ENCODE data around the gene ELN. TPM values are rescaled to one million over a fixed set of nuclear protein-coding genes. Genes with fewer than 3 reads are reported as not detected.

Gene ELN
- polyA plus RNA-seq, 1 experiment, result 2.1 TPM

DNA sequence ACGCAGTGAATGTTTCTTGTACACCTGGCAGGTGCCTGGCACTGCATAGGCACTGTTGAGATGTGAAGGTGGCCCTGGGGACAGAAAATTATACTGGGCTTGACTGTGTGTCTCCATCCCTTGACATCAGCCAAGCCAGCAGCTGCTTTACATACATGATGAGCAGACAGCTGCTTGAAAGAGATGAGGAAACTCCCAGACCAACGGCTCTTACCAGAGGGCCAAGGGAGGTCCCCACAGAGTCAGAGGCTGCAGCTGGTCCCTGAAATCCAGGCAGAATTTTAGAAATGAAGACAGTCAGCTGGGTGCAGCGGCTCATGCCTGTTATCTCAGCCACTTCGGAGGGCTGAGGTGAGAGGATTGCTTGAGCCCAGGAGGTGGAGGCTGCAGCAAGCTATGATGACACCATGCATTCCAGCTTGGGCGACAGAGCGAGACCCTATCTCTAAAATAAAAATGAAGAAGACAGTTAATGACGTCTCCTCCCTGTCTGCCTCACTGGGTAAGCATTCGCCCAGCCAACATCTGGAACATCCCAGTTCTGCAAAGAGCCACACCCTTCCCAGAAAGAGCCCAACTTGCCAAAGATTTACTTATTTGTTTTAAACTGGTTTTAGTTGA, 73.2 kb downstream of the ELN start:
- H3K4me3 ChIP-seq (ENCODE audit: low read depth, low read length), result no peak overlapping the region
- TF ChIP-seq, protein P1, sequence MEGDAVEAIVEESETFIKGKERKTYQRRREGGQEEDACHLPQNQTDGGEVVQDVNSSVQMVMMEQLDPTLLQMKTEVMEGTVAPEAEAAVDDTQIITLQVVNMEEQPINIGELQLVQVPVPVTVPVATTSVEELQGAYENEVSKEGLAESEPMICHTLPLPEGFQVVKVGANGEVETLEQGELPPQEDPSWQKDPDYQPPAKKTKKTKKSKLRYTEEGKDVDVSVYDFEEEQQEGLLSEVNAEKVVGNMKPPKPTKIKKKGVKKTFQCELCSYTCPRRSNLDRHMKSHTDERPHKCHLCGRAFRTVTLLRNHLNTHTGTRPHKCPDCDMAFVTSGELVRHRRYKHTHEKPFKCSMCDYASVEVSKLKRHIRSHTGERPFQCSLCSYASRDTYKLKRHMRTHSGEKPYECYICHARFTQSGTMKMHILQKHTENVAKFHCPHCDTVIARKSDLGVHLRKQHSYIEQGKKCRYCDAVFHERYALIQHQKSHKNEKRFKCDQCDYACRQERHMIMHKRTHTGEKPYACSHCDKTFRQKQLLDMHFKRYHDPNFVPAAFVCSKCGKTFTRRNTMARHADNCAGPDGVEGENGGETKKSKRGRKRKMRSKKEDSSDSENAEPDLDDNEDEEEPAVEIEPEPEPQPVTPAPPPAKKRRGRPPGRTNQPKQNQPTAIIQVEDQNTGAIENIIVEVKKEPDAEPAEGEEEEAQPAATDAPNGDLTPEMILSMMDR (IDR thresholded peaks at IDR 0.05; ENCODE audit: low read depth, low read length), result no peak
- POLR2A ChIA-PET, result interaction anchor here (0.5 kb wide), 1 partner anchor 13 kb away, joined by 5 read pairs; no protein-coding TSS in a partner anchor
- DNase-seq (ENCODE audit: low read depth, low spot score), result no peak
- peaks cover 17% of the 10 kb centered on the region for H3K9me3 ChIP-seq (ENCODE audit: control insufficient read depth, insufficient read depth, low read length)
- H3K27ac ChIP-seq (ENCODE audit: low read depth, low read length), result no peak overlapping the region
- no peaks in the 10 kb centered on the region for H3K27me3 ChIP-seq (ENCODE audit: control insufficient read depth, insufficient read depth, low read length)
- CTCF ChIA-PET, result no interaction called here

DNA sequence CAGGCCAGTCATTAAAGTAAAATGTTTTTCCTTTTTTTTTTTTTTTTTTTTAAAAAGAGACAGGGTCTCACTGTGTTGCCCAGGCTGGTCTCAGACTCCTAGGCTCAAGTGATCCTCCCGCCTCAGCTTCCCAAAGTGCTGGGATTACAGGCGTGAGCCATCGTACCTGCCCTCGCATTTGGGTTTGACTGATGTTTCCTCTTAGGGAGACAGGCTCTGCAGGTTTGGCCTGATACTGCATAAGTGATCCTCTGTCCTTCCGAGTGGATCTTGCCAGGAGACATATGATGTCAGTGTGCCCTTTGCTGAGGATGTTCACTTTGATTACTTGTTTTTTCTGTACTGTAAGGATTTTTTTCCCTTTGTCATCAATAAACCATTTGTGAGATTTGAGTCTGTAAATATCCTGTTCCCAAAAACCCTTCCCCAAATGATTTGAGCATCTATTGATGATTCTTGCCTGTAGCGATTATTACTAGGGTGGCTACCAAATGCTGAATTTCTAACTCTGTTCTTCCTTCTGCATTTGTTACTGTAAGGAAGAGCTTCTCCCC, 75.3 kb downstream of the ELN start:
- POLR2A ChIA-PET, result no interaction called here
- no peak overlapping the region for H3K4me3 ChIP-seq (ENCODE audit: low read depth, low read length)
- CTCF ChIA-PET, result interaction anchor here (1.1 kb wide), 1 partner anchor 61 kb away, joined by 3 read pairs; no protein-coding TSS in a partner anchor
- H3K27ac ChIP-seq (ENCODE audit: low read depth, low read length), result no peak overlapping the region
- TF ChIP-seq, protein P1 (IDR thresholded peaks at IDR 0.05; ENCODE audit: low read depth, low read length), result no peak
- no peaks in the 10 kb centered on the region for H3K27me3 ChIP-seq (ENCODE audit: control insufficient read depth, insufficient read depth, low read length)
- DNase-seq (ENCODE audit: low read depth, low spot score), result no peak
- H3K9me3 ChIP-seq (ENCODE audit: control insufficient read depth, insufficient read depth, low read length), result no peaks in the 10 kb centered on the region; the same call in 1 of the 2 replicates

DNA sequence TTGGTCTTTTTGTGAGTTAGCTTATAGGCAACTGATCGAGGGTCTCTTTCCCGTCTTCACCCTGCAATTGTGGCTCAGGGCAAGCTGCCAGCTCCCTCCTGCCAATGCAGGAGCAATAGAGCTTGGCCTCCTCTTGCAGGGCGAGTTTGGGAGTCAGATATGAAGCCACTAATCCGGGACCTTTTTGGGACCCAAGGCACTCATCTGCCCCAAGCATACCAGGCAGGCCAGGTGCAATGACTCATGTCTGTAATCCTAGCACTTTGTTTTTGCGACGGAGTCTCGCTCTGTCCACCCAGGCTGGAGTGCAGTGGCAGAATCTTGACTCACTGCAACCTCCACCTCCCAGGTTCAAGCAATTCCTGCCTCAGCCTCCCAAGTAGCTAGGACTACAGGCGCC, 76.7 kb downstream of the ELN start:
- no peaks in the 10 kb centered on the region for H3K9me3 ChIP-seq (ENCODE audit: control insufficient read depth, insufficient read depth, low read length)
- no peak overlapping the region for H3K27ac ChIP-seq (ENCODE audit: low read depth, low read length)
- H3K4me3 ChIP-seq (ENCODE audit: low read depth, low read length), result no peak overlapping the region
- H3K27me3 ChIP-seq (ENCODE audit: control insufficient read depth, insufficient read depth, low read length), result no peaks in the 10 kb centered on the region
- no peak for DNase-seq (ENCODE audit: low read depth, low spot score)
- TF ChIP-seq, protein P1 (IDR thresholded peaks at IDR 0.05; ENCODE audit: low read depth, low read length), result no peak
- CTCF ChIA-PET, result interaction anchor here (0.7 kb wide), 1 partner anchor 87 kb away, joined by 4 read pairs; no protein-coding TSS in a partner anchor
- POLR2A ChIA-PET, result no interaction called here

DNA sequence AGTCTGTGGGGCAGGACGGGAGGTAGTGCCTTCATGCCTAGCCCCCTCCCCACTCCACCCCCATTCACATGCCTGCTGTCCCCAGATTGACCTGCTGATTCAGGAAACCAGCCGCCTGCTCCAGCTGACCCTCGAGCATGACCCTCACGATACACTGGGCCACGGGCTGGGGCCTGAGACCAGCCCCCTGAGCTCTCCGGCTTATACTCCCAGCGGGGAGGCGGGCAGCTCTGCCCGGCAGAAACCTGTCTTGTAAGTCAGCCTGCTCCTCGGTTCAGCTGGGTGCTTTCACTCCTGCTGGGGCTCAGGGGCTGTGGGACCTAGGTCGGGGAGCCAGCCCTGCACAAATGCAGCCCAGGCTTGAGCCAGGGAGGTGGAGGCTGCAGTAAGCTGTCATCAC, 78.0 kb downstream of the ELN start:
- Histone ChIP-seq H3K4me3 (ENCODE audit: low read depth, low read length) (no peak overlapping the region), H3K9me3 (ENCODE audit: control insufficient read depth, insufficient read depth, low read length) (no peaks in the 10 kb centered on the region), H3K27me3 (ENCODE audit: control insufficient read depth, insufficient read depth, low read length) (no peaks in the 10 kb centered on the region), H3K27ac (ENCODE audit: low read depth, low read length) (no peak overlapping the region)
- TF ChIP-seq, protein P1 (IDR thresholded peaks at IDR 0.05; ENCODE audit: low read depth, low read length), result no peak
- DNase-seq (ENCODE audit: low read depth, low spot score), result no peak
- ChIA-PET POLR2A (no interaction called here), CTCF (interaction anchor here (1.4 kb wide), 1 partner anchor 59 kb away, joined by 3 read pairs; no protein-coding TSS in a partner anchor)

DNA sequence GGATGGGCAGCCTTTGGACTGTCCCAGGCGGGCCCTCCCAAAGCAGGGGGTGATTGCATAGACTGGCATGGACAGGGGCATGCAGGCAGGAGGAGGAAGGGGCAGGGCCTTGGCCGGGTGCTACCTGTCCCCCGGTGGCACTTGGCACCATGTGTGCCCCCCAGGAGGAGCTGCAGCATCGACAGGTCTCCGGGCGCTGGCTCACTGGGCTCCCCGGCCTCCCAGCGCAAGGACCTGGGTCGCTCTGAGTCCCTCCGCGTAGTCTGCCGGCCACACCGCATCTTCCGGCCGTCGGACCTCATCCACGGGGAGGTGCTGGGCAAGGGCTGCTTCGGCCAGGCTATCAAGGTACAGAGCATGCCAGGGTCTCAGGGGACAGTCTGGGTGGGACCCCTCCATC, 78.9 kb downstream of the ELN start:
- no peak for DNase-seq (ENCODE audit: low read depth, low spot score)
- TF ChIP-seq, protein P1 (IDR thresholded peaks at IDR 0.05; ENCODE audit: low read depth, low read length), result no peak
- Histone ChIP-seq H3K27me3 (ENCODE audit: control insufficient read depth, insufficient read depth, low read length) (no peaks in the 10 kb centered on the region), H3K9me3 (ENCODE audit: control insufficient read depth, insufficient read depth, low read length) (no peaks in the 10 kb centered on the region), H3K27ac (ENCODE audit: low read depth, low read length) (no peak overlapping the region), H3K4me3 (ENCODE audit: low read depth, low read length) (no peak overlapping the region)
- ChIA-PET POLR2A (no interaction called here), CTCF (interaction anchor here (1.4 kb wide), 1 partner anchor 58 kb away, joined by 3 read pairs; no protein-coding TSS in a partner anchor)
